H54 (cell line): Measurements from ENCODE around the gene URAD.
"Not testable (repeated sequence)": the region's sequence is repeated elsewhere in the genome, so short reads cannot be mapped to it uniquely, and the experiment has no call there.

Source experiments
- DNase-seq: peaks from one replicate; pipeline ENCODE4 v3.0.0; 2011; ENCODE audit warnings: low spot score, mixed read lengths; ENCODE audit not compliant: insufficient read length
- FAIRE-seq: peaks from 3 replicates; lab custom pipeline; 2011; peaks lifted over from hg19 to GRCh38; lab: Jason Lieb, UNC
- POLR2A ChIP-seq: IDR thresholded peaks from 2 replicates; pipeline ENCODE4 v1.6.1; 2011; ENCODE audit warnings: low read depth, mild to moderate bottlenecking, low read length

Gene URAD, protein sequence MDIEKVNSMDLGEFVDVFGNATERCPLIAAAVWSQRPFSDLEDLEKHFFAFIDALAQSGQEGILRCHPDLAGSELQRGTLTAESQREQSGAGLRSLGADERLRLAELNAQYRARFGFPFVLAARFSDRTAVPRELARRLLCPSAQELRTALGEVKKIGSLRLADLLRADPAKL

DNA sequence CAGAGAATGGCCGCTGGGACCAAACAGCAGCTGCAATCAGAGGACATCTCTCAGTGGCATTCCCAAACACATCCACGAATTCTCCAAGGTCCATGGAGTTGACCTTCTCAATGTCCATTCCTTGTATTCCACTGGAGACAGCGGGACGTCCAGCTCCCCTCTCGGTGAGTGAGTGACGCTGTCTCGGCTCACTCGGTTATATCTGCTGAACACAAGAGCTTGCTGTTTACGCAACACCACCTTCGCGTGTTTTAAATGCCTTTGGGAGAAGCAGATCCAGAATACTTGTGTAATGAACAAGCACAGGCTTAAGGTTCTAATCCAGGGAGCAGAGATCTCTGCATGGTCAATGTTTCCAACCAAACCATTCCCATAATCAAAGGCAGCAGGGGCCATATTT, at the start of gene URAD:
Gene URAD (minus strand): TSS at position 174 of the 400 bp plus-strand sequence. CDS start 56 bp downstream, at position 118.
- DNase-seq (no peak), FAIRE-seq (no peak)
- no peak for TF ChIP-seq POLR2A

DNA sequence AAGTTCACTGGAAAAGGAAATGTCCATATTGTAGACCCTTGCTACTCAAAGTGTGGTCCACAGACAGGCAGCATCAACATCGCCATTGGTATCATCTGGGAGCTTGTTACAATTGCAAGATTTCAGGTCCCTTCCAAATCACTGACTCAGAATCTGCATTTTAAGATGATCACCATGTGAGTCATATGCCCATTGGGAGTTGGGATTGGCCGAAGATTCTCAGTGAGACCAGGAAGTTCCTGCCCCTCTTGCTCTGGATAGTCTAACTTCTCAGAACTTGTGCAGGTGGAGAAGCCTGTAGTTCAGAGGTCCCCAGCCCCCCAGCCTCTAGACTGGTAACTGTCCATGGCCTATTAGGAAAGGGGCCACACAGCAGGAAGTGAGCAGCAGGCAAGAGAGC, 48.9 kb upstream of the URAD start:
- DNase-seq (peak; percentile 12), FAIRE-seq (peak; percentile 23)
- TF ChIP-seq POLR2A = no peak

DNA sequence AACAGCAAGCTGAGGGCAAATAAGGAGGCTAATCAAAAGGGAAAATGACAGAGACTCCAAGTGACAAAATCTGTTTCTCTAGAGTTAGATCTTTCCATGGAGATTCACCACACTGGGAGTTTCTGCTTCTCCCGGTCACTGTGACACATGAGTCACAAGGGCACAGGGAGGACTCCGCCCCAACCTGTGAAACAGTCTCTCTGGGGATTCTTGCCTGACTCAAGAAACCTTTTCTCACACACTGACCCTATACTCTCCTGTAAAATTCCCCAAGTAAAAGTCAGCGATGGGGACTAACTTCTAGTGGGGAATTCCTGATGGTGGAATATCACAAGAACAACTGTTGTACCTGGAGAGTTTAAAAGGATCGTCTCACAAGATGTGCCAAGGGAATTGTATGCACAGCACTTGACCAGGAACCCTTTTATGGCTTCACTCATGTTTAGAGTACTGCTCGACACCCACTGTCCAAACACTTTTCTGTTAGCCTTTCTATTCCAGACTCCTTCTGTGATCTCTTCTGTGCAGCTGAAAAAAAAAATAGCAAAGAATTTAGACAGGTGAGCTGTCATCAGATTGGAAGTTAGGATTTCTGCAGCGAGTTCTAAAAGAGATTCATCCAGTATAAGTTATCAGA, 46.8 kb upstream of the URAD start:
- FAIRE-seq = no peak
- TF ChIP-seq POLR2A = no peak
- DNase-seq = no peak

DNA sequence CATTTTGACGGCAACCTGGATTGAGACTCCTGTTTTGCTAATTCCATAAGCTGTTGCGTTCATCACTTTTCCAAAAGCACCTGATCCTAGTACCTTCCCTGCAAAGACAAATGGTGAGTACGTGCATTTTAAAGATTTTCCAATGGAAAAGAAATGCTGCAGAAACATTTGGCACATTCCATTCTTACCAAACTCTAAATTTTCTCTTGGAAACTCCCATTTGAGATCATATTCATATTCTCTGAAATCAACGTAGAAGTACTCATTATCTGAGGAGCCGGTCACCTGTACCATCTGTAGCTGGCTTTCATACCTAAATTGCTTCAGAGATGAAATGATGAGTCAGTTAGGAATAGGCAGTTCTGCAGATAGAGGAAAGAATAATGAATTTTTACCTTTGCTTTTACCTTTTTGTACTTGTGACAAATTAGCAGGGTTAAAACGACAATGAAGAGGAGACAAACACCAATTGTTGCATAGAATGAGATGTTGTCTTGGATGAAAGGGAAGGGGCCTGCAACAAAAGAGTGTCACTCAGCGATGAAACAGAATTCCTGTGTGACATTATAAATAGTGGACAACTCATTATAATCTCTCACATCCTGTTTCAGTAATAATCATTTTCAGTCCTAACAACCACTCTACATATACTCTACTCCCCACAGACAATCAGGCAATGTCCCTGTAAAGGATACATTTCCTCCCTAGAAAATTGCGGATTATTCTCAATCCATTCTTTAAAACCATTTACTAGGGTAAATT, 45.6 kb upstream of the URAD start:
- DNase-seq (no peak), FAIRE-seq (no peak)
- TF ChIP-seq POLR2A = no peak

DNA sequence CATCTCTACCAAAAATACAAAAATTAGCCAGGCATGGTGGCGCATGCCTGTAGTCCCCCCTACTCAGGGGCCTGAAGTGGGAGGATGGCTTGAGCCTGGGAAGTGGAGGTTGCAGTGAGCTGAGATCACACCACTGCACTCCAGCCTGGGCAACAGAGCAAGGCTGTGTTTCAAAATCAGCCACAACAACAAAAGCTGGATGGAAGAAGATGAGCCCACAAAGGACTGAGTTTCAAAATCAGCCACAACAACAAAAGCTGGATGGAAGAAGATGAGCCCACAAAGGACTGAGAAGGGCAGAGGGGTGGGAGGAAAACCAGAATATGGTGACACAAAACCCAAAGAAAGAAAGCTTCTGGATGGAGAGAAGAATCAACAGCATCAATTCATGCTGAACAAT, 43.9 kb upstream of the URAD start:
- not testable (repeated sequence) for FAIRE-seq, DNase-seq

DNA sequence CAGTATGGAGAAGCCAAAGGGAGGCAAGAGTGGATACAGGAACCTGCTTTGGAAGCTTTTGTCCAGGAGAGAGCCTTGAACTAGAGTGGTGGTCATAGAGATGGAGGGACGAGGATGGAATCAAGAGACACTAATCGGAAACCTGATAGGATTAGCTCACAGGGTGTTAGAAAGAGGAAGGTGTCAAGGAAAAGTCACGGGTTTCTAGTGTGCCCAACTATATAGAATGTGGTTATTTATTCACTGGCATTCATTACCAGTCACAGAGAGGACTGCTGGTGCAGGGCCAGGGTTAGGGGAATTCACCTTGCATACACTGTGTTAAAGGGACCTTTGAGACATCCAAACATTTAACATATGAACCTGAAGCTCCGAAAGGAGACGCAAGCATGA, 43.4 kb upstream of the URAD start:
- no peak for DNase-seq
- no peak for FAIRE-seq
- TF ChIP-seq POLR2A = no peak

DNA sequence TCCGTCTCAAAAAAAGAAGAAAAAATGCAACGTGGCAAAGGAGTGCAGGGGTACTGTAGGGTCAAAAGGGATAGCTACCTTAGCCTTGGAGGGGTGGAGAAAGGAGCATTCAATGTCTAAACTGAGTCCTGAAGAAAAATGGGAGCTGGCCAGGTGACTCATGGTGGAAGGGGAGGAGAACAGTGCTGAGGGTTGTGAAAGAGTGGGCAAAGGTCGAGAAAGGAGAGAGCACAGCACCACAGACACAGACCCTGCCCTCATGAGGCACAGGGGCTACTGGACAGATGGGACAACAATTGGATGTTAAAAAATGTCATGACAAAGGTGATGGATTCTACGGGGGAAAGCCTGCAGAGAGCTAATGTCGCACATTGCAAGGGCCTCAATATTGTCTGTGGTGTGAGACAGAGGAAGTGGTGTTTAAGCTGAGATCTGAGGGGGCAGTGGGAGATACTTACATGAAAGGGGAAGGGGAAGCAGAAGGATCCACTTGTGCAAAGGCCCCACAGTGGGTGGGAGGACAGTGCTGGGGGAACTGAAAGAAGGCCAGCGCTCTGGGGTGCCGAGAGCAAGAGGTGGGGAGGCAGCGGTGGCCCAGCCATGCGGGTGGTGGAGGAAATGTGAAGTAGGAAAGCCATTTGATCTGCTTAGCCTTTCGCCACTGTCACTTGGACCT, 42.9 kb upstream of the URAD start:
- FAIRE-seq = no peak
- TF ChIP-seq POLR2A = no peak
- DNase-seq = no peak

DNA sequence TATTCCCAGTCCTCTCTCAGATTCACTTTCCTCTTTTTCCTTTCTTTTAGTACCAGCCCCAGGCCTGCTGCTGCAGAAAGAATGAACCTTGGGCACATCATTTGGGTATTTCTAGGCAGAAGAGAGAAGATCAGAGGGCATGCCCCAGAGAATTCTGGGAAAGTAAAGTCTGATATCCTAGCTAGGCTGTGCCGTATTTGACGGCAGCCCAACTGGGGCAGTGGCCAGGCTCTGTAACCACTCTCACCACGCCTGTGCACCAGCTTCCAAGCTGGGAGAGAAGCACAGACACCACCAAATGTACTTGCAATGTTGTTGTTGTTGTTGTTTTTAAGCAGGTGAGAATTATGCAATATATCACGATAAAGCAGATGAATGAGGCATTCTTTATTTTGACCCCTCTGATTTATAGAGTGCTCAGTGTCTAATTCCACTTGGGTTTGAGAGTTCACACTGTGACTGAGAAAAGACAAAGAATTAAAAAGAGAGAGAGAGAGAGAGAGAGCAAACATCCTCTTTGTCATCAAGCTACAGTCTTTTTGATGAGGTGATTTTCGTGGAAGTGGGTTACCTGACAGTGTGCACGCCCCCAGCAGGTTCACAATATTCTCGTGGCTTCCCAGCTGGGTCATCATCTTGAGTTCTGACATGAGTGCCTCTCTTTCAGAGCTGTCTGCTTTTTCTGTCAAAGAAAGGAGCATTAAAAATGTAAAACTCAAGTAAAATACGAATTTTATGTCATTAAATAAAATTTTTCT, 39.3 kb upstream of the URAD start:
- FAIRE-seq (no peak), DNase-seq (no peak)
- no peak for TF ChIP-seq POLR2A

DNA sequence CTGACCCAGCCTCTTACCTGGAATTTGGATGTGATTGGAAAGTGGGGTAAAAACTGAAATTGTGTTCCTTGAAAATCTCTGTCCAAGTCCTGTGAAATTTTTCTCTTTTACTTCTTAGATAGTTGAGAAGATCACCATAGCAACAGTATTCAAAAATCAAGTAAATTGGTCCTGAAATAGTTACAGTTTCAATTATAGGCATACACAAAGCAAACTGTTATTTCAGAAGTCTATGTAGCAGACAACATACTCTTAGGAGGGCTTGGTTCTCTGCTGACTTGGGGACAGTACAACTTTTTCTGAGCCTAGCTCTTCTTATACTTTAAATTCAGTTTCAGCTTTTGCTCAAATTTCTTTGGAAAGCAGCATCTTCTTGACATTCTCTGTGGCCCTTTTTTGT, 38.6 kb upstream of the URAD start:
- FAIRE-seq (no peak), DNase-seq (no peak)
- no peak for TF ChIP-seq POLR2A

DNA sequence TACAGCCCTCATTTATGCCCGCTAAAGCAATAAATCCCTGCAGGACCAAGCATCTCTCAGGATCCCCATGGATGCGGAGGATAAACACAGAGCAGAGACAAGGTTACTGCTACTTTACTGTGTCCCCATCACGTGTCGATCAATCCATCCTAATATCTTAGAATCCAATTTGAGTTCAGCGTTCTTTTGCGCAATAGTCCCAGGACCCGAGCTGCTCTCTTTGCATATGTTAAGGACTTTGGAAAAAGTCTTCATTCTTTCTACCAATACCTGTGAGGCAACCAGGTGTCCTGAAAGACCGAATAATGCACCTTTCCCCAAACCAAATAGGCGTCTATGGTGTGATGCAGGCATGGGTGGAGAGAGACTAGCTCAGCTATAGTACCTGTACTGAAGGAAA, 38.0 kb upstream of the URAD start:
- no peak for FAIRE-seq
- DNase-seq = no peak
- no peak for TF ChIP-seq POLR2A

DNA sequence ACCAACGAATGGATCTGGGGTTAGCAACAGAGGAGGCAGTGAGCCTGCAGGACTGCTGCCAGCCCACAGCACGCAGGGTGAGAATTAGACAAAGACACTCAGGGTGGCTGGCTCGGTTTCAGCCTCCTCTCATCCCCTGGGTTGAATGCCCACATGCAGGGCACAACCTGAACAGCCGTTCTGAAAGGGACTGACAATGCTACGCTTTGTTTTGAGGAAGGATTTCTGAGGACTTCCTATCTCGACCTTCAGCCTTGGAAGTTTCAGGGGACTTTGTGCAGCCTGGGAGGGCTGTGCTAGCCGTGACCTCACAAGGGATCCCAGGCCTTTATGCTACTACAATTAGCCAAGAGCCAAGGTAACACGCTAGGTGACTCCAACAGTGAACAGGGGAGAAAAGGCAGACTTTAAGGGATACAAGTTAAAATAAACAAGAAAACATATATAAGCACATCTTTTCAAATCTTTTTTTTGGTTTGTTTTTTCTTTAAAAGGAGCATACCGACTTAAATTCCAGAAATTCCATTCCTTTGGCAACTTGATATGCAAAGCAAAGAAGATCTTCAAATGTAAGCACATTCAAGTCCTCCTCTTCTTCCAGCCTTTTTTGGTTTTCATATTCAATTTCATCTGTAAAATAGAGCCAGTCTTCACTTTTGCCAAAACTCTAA, 34.5 kb upstream of the URAD start:
- TF ChIP-seq POLR2A = no peak
- DNase-seq (no peak), FAIRE-seq (no peak)

DNA sequence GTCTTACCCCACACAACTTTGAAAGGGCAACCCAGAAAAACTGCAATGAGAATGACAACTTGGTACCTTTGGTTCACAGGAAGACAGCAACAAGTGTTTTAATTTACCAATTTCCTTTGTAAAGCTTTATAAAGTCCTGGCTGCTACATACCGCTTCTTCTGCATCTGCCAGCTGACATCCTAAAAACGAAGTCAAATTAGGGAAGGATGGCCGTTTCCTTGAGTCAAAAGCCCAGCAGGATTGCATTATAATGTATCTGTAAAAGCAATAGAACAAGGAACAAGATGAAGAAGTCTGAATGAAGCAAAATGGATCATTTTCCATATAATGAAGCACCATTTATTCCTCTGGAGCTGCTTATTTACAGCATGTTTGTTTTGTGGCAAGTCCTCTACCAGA, 25.8 kb upstream of the URAD start:
- FAIRE-seq = no peak
- TF ChIP-seq POLR2A = no peak

DNA sequence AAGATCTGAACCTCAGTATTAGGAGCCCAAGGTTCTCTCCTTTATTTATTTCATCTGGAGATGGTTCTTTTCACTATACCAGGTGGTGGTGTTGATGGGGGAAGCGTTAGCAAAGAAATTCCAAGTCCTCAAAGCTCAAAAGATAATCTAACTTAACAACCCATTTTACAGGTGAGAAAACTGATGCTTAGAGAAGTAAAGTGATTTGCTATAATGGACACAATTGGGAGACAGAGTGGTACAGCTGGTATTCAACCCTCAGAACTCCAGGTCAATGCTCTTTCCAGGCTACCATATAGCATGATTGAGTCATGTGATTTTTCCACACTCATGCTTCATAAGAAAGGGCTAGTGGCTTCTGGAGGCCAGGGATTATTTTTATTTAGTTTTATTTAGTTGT, 25.0 kb upstream of the URAD start:
- DNase-seq (no peak), FAIRE-seq (no peak)
- no peak for TF ChIP-seq POLR2A

More for the DNA sequence above, 25.8 kb upstream of the URAD start:
- DNase-seq = no peak
